Neuron (in vitro differentiated cells): ENCODE results near the gene ERAS.
"Not testable (repeated sequence)": the region's sequence is repeated elsewhere in the genome, so short reads cannot be mapped to it uniquely, and the experiment has no call there.

Source experiments
- H2AFZ ChIP-seq: one replicate; pipeline ENCODE4 v1.6.1; 2013; ENCODE audit warnings: low read depth, mild to moderate bottlenecking, inconsistent platforms, low read length, moderate library complexity
- H3K27me3 ChIP-seq: one replicate; pipeline ENCODE4 v1.6.1; 2013; ENCODE audit warnings: low read length; ENCODE audit not compliant: insufficient read depth
- H3K36me3 ChIP-seq: one replicate; pipeline ENCODE4 v1.6.1; 2013; ENCODE audit warnings: low read length; ENCODE audit not compliant: insufficient read depth
- H3K4me1 ChIP-seq: one replicate; pipeline ENCODE4 v1.6.1; 2013; ENCODE audit warnings: low read length; ENCODE audit not compliant: insufficient read depth
- H3K4me3 ChIP-seq: 2 replicates; pipeline ENCODE4 v1.5.1; 2013; ENCODE audit warnings: mild to moderate bottlenecking, low read length, moderate library complexity
- H3K9me3 ChIP-seq: one replicate; pipeline ENCODE4 v1.6.1; 2013; ENCODE audit warnings: low read length

Gene ERAS

DNA sequence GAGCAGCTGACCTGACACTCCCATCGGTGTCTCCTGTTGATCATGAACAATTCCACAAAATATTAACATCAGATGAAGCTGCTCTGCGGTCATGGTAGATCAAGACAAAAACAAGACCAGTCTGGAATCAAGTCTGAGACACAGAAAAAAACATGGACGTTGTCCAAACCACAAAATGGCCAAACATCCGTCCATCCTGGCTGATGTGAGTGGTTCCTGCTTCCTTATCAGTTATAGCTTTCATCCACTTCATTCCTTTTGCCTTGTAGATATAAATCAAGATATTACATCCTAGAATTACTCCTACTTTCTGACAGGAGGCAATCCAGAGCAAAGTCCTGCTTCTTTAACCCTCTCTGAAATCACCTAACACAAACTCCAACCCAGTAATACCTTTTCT is 37.9 kb downstream of the ERAS start:
- no peak overlapping the region for H2AFZ ChIP-seq
- H3K9me3 ChIP-seq, result no peaks in the 10 kb centered on the region
- no peaks in the 10 kb centered on the region for H3K4me1 ChIP-seq
- H3K27me3 ChIP-seq, result no peaks in the 10 kb centered on the region
- no peak overlapping the region for H3K4me3 ChIP-seq
- H3K36me3 ChIP-seq, result no peaks in the 10 kb centered on the region

DNA sequence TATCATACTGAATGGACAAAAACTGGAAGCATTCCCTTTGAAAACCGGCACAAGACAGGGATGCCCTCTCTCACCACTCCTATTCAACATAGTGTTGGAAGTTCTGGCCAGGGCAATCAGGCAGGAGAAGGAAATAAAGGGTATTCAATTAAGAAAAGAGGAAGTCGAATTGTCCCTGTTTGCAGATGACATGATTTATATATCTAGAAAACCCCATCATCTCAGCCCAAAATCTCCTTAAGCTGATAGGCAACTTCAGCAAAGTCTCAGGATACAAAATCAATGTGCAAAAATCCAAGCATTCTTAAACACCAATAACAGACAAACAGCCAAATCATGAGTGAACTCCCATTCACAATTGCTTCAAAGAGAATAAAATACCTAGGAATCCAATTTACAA is 45.7 kb downstream of the ERAS start:
- H3K36me3 ChIP-seq, H3K27me3 ChIP-seq, H3K9me3 ChIP-seq, H2AFZ ChIP-seq, H3K4me1 ChIP-seq, H3K4me3 ChIP-seq: not testable (repeated sequence)

DNA sequence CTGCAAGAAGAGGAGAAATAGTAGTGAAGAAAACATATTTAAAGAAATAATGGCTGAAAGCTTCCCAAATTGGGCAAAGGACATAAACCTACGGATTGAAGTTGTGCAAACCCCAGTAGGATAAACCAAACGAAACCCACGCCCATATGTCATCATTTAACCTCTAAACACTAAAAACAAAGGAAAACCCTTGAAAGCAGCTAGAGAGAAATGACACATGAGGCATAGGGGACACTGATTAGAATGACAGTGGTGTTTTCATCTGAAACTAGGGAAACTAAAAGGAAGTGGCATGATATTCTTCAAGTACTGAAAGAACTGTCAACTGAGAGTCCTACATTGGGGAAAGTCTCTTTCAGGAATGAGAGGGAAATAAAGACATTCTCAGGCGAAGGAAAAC is 50.6 kb downstream of the ERAS start:
- H2AFZ ChIP-seq, H3K27me3 ChIP-seq, H3K4me1 ChIP-seq, H3K9me3 ChIP-seq, H3K36me3 ChIP-seq, H3K4me3 ChIP-seq: not testable (repeated sequence)
